GM23248 (cell line): ENCODE measurements around the gene SLC35F3. TPM values are rescaled to one million over a fixed set of nuclear protein-coding genes. Genes with fewer than 3 reads are reported as not detected.

Experiments
- DNase-seq: peaks from one replicate; pipeline ENCODE4 v3.0.0-alpha.2; 2015
- H2AFZ ChIP-seq: fragments of 200-600 bp; sonication (generic); 2 replicates; pipeline ENCODE4 v1.6.1; 2016; ENCODE audit warnings: antibody characterized with exemption
- H3F3A ChIP-seq: fragments of 200-600 bp; sonication (generic); 2 replicates; pipeline ENCODE4 v1.6.1; 2016; ENCODE audit warnings: mild to moderate bottlenecking, antibody characterized with exemption, mixed run types; ENCODE audit not compliant: insufficient read depth
- H3K27ac ChIP-seq: fragments of 200-600 bp; sonication (generic); 2 replicates; pipeline ENCODE4 v1.5.1; 2016; ENCODE audit warnings: mild to moderate bottlenecking
- H3K27me3 ChIP-seq: fragments of 200-600 bp; sonication (generic); replicated peaks from 2 replicates; pipeline ENCODE4 v1.6.1; 2016; ENCODE audit warnings: mild to moderate bottlenecking; ENCODE audit not compliant: insufficient read depth
- H3K36me3 ChIP-seq: fragments of 200-600 bp; sonication (generic); 2 replicates; pipeline ENCODE4 v1.6.1; 2016; ENCODE audit warnings: low read depth, mild to moderate bottlenecking
- H3K4me1 ChIP-seq: fragments of 200-600 bp; sonication (generic); 2 replicates; pipeline ENCODE4 v1.6.1; 2016; ENCODE audit warnings: mild to moderate bottlenecking; ENCODE audit not compliant: insufficient read depth
- H3K4me2 ChIP-seq: fragments of 200-600 bp; sonication (generic); one replicate; pipeline ENCODE4 v1.6.1; 2016; ENCODE audit warnings: mild to moderate bottlenecking; ENCODE audit not compliant: unreplicated experiment
- H3K4me3 ChIP-seq: fragments of 200-600 bp; sonication (generic); 2 replicates; pipeline ENCODE4 v1.5.1; 2016; ENCODE audit warnings: mild to moderate bottlenecking
- H3K79me2 ChIP-seq: fragments of 200-600 bp; sonication (generic); 2 replicates; pipeline ENCODE4 v1.6.1; 2016; ENCODE audit warnings: mild to moderate bottlenecking; ENCODE audit not compliant: insufficient read depth
- H3K9ac ChIP-seq: fragments of 200-600 bp; sonication (generic); 2 replicates; pipeline ENCODE4 v1.6.1; 2016; ENCODE audit warnings: mild to moderate bottlenecking
- H3K9me2 ChIP-seq: fragments of 200-600 bp; sonication (generic); 2 replicates; pipeline ENCODE4 v1.6.1; 2016; ENCODE audit warnings: mixed run types, mild to moderate bottlenecking, moderate library complexity; ENCODE audit not compliant: insufficient read depth
- H3K9me3 ChIP-seq: fragments of 200-600 bp; sonication (generic); one replicate; pipeline ENCODE4 v1.6.1; 2017; ENCODE audit warnings: low read depth
- H4K20me1 ChIP-seq: fragments of 200-600 bp; sonication (generic); 2 replicates; pipeline ENCODE4 v1.6.0; 2016; ENCODE audit not compliant: insufficient read depth
- EZH2 ChIP-seq: fragments of 200-600 bp; sonication (generic); IDR thresholded peaks from 2 replicates; pipeline ENCODE4 v1.6.1; 2018; ENCODE audit warnings: antibody characterized with exemption, mild to moderate bottlenecking; ENCODE audit not compliant: insufficient read depth, poor library complexity, severe bottlenecking
- EZH2phosphoT487 ChIP-seq: fragments of 200-600 bp; sonication (generic); IDR thresholded peaks from 2 replicates; pipeline ENCODE4 v1.6.1; 2018; ENCODE audit warnings: antibody characterized with exemption, moderate library complexity, mild to moderate bottlenecking, low read depth; ENCODE audit not compliant: insufficient read depth
- WGBS, 2 experiments: methylation state at CpG; one replicate each; pipeline ENCODE4 v1.1.6; 2015 to 2017; ENCODE audit warnings: low lambda C conversion rate in 2 of 2, low coverage in 1 of 2; ENCODE audit errors: missing lambda C conversion rate in 2 of 2; 5-methylcytosine and 5-hydroxymethylcytosine counted together
- in situ Hi-C: fragments of 300-500 bp; cut with MboI; formaldehyde crosslinking; loops from 2 replicates; pipeline ENCODE4 v1.15.0; 2020
- polyA plus RNA-seq: library from polyadenylated mRNA; unstranded; fragments of >200 nt; fragmentation: Nextera tagmentation; extraction: Ambion mirVana; gene quantifications from 2 replicates; pipeline ENCODE4 v1.2.1, GENCODE V29; 2016
- total RNA-seq: library from RNA; depleted of rRNA; stranded (reverse); fragments of >200 nt; shearing (Covaris generic); gene quantifications from 2 replicates; pipeline ENCODE4 v1.2.3, GENCODE V29; 2014

SLC35F3 gene
- total and polyA plus RNA-seq, 2 experiments from 2014 or later, result 0.43 to 1.3 TPM

DNA sequence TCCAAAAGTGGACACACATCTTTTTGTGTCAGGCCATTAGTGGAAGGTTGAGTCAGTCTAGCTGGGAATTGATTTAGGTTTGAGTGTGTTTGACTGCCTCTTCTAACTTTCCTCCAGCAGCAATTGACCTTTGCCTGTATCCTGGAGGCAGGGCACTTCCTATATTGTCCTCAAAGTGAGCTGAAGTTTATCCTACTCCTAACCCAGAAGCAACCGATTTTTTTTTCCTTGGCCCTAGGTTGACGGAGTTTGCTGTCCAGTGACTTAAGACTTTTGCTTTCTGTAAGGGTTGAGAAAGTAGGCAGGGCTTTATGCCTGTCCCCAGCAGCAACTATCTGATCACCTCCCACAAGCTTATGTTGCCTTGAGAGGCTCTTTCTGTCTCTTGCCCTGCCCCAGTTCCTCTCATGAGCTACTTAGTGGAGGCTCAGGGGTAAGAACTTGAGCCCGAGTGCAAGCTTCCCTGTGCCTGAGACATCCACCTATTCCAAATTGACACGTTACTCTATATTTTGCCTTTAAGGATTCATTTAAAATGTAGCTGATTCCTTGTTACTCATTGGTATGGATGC, 30.9 kb downstream of the SLC35F3 start:
- Histone ChIP-seq H3K9me3 (no peaks in the 10 kb centered on the region), H3K27me3 (no peaks in the 10 kb centered on the region), H4K20me1 (no peaks in the 10 kb centered on the region), H3K79me2 (no peaks in the 10 kb centered on the region), H3K9me2 (no peaks in the 10 kb centered on the region), H3F3A (no peaks in the 10 kb centered on the region), H2AFZ (no peak overlapping the region), H3K9ac (no peak overlapping the region), H3K4me3 (no peak overlapping the region), H3K36me3 (no peaks in the 10 kb centered on the region), H3K27ac (no peak overlapping the region), H3K4me2 (no peak overlapping the region), H3K4me1 (no peaks in the 10 kb centered on the region)
- DNase-seq, result no peak
- WGBS, 2 experiments, result 11 to 16% methylated on average over 4 of the region's 4 CpGs
- TF ChIP-seq EZH2 (no peak), EZH2phosphoT487 (no peak)
- in situ Hi-C loops, result no loop called here

DNA sequence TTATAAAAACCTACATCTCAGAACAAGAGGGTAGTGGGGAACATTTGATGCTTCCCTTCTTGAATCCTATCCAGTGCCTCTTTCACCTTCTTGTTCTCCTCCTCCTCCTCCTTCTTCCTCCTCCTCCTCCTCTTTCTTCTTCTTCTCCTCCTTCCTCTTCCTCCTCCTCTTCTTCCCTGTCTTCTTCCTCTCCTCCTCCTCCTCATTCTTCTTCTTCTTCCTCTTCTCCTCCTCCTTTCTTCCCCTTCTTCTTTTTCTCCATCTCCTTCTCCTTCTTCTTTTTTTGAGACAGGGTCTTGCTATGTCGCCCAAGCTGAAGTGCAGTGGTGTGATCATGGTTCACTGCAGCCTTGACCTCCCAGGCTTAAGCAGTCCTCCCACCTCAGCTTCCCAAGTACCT, 31.9 kb downstream of the SLC35F3 start:
- no peaks in the 10 kb centered on the region for H3F3A ChIP-seq
- H2AFZ ChIP-seq, result no peak overlapping the region
- no peaks in the 10 kb centered on the region for H3K4me1 ChIP-seq
- no peak overlapping the region for H3K9ac ChIP-seq
- H3K9me3 ChIP-seq, result no peaks in the 10 kb centered on the region
- TF ChIP-seq EZH2phosphoT487 (no peak), EZH2 (no peak)
- no peaks in the 10 kb centered on the region for H3K36me3 ChIP-seq
- no peak overlapping the region for H3K27ac ChIP-seq
- 8% methylated on average over 1 of the region's 1 CpG for WGBS, 2 experiments
- in situ Hi-C loops, result no loop called here
- no peak for DNase-seq
- no peaks in the 10 kb centered on the region for H3K27me3 ChIP-seq
- H3K79me2 ChIP-seq, result no peaks in the 10 kb centered on the region
- no peak overlapping the region for H3K4me2 ChIP-seq
- H3K4me3 ChIP-seq, result no peak overlapping the region
- no peaks in the 10 kb centered on the region for H4K20me1 ChIP-seq
- H3K9me2 ChIP-seq, result no peaks in the 10 kb centered on the region

GRCh38 chr1:233936842-233937241, 32.4 kb downstream of the SLC35F3 start:
- TF ChIP-seq EZH2 (no peak), EZH2phosphoT487 (no peak)
- Histone ChIP-seq H3K4me1 (no peaks in the 10 kb centered on the region), H3K27me3 (no peaks in the 10 kb centered on the region), H4K20me1 (no peaks in the 10 kb centered on the region), H3K36me3 (no peaks in the 10 kb centered on the region), H3K79me2 (no peaks in the 10 kb centered on the region), H3K27ac (no peak overlapping the region), H2AFZ (no peak overlapping the region), H3K4me2 (no peak overlapping the region), H3F3A (no peaks in the 10 kb centered on the region), H3K4me3 (no peak overlapping the region), H3K9ac (no peak overlapping the region), H3K9me3 (no peaks in the 10 kb centered on the region), H3K9me2 (no peaks in the 10 kb centered on the region)
- in situ Hi-C loops, result no loop called here
- DNase-seq, result no peak
- 8% methylated on average over 3 of the region's 3 CpGs for WGBS, 2 experiments

DNA sequence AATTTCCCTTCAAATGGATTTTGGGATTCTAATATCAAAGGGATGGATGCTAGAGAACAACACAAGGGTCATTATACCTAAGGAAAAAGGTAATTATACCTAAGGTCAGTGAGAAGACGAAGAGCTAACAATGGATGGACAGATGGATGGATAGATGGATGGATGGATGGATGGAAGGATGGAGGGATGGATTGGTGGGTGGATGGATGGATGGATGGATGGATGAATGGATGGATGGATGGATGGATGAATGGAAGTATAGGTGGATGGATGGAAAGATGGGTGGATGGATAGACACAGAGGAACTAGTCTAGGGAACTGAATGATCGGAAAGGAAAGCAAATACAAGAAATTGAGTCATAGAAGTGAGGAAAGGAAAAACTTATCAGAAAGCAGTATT, 34.0 kb downstream of the SLC35F3 start:
- no peaks in the 10 kb centered on the region for H3F3A ChIP-seq
- H3K9ac ChIP-seq, result no peak overlapping the region
- H3K4me2 ChIP-seq, result no peak overlapping the region
- no peaks in the 10 kb centered on the region for H3K79me2 ChIP-seq
- H3K36me3 ChIP-seq, result no peaks in the 10 kb centered on the region
- H3K27me3 ChIP-seq, result no peaks in the 10 kb centered on the region
- H3K4me3 ChIP-seq, result no peak overlapping the region
- H3K27ac ChIP-seq, result no peak overlapping the region
- no peak overlapping the region for H2AFZ ChIP-seq
- WGBS, 2 experiments, result 0 to 3% methylated on average over 2 of the region's 2 CpGs
- no peaks in the 10 kb centered on the region for H3K4me1 ChIP-seq
- in situ Hi-C loops, result no loop called here
- no peaks in the 10 kb centered on the region for H4K20me1 ChIP-seq
- no peak for TF ChIP-seq EZH2
- TF ChIP-seq EZH2phosphoT487, result no peak
- no peak for DNase-seq
- no peaks in the 10 kb centered on the region for H3K9me3 ChIP-seq
- no peaks in the 10 kb centered on the region for H3K9me2 ChIP-seq

- Histone ChIP-seq H3K4me2 (no peak overlapping the region), H3K27ac (no peak overlapping the region), H2AFZ (no peak overlapping the region), H3K4me3 (no peak overlapping the region), H3K4me1 (no peaks in the 10 kb centered on the region), H3K79me2 (no peaks in the 10 kb centered on the region), H3F3A (no peaks in the 10 kb centered on the region), H4K20me1 (no peaks in the 10 kb centered on the region), H3K27me3 (no peaks in the 10 kb centered on the region), H3K36me3 (no peaks in the 10 kb centered on the region), H3K9me3 (no peaks in the 10 kb centered on the region), H3K9me2 (no peaks in the 10 kb centered on the region), H3K9ac (no peak overlapping the region)
- WGBS, 2 experiments, result 5 to 6% methylated on average over 5 of the region's 5 CpGs
- TF ChIP-seq EZH2 (no peak), EZH2phosphoT487 (no peak)
- no peak for DNase-seq
- in situ Hi-C loops, result no loop called here
Measured at GRCh38 chr1:233939451-233939850, 35.0 kb downstream of the SLC35F3 start.
